Measurements from ENCODE around the gene PSMB4. TPM values are rescaled to one million over a fixed set of nuclear protein-coding genes. Genes with fewer than 3 reads are reported as not detected.

The PSMB4 gene
- total RNA-seq, 1 experiment from 2014 or later = 413 TPM

GRCh38 chr1:151369621-151370048 lies 29.7 kb upstream of the PSMB4 start:
- Histone ChIP-seq H2BK20ac (ENCODE audit: low read depth, low read length, poor library complexity, severe bottlenecking) (no peak overlapping the region), H2BK120ac (ENCODE audit: low read depth, low read length, poor library complexity, severe bottlenecking) (no peak overlapping the region), H4K20me1 (ENCODE audit: control insufficient read depth, insufficient read depth, insufficient read length) (no peaks in the 10 kb centered on the region), H3T11ph (ENCODE audit: low read length) (no peak overlapping the region), H3K23ac (ENCODE audit: insufficient read length, low read depth, low read length) (no peak overlapping the region), H3K79me1 (ENCODE audit: insufficient read depth, low read depth, low read length, poor library complexity, severe bottlenecking) (no peaks in the 10 kb centered on the region), H2AFZ (ENCODE audit: low read length) (no peak overlapping the region), H3K27me3 (ENCODE audit: insufficient read depth, low read length) (no peaks in the 10 kb centered on the region), H2BK5ac (ENCODE audit: insufficient read length, low read length) (no peak overlapping the region), H4K91ac (ENCODE audit: insufficient read length, low read depth, low read length) (no peak overlapping the region), H3K18ac (ENCODE audit: insufficient read length, low read depth, low read length) (no peak overlapping the region), H3K9me3 (ENCODE audit: control insufficient read depth, low read depth, low read length) (no peaks in the 10 kb centered on the region), H3K4me2 (ENCODE audit: insufficient read depth, insufficient read length, low read length) (no peak overlapping the region), H4K8ac (replicated peaks; ENCODE audit: insufficient read length, low read depth, low read length) (no peak overlapping the region), H2BK15ac (ENCODE audit: low read depth, low read length) (no peak overlapping the region), H3K14ac (ENCODE audit: insufficient read depth, low read length) (no peak overlapping the region), H3K4ac (ENCODE audit: low read depth, low read length) (no peak overlapping the region), H2BK12ac (ENCODE audit: insufficient read length, low read depth, low read length) (no peak overlapping the region), H3K56ac (ENCODE audit: insufficient read length, low read depth, low read length) (no peak overlapping the region), H3K23me2 (ENCODE audit: insufficient read length, low read depth, low read length, poor library complexity, severe bottlenecking) (no peaks in the 10 kb centered on the region), H3K4me1 (ENCODE audit: insufficient read depth, low read length) (no peaks in the 10 kb centered on the region), H3K9ac (ENCODE audit: extremely low read depth, insufficient read length, low read length) (no peak overlapping the region), H3K79me2 (ENCODE audit: insufficient read depth, low read length) (no peaks in the 10 kb centered on the region), H3K27ac (ENCODE audit: insufficient read length, low read depth, low read length) (no peak overlapping the region), H2AK5ac (ENCODE audit: insufficient read length, low read length) (no peak overlapping the region), H4K5ac (ENCODE audit: insufficient read length, low read depth, low read length) (no peak overlapping the region)
- H3K27me3 Mint-ChIP-seq (ENCODE audit: low read depth) = no peaks in the 10 kb centered on the region
- no peak for DNase-seq
- H3K4me3 Mint-ChIP-seq = no peak overlapping the region
- WGBS (ENCODE audit: extremely low coverage, insufficient read length, low lambda C conversion rate) = no CpG with 5 or more reads among the region's 15 CpGs
- no peaks in the 10 kb centered on the region; a peak in 1 of 5 replicates for H3K9me3 Mint-ChIP-seq
- H3K27ac Mint-ChIP-seq = no peak overlapping the region; a peak in 1 of 7 replicates
- peaks cover 15 to 34% of the 10 kb centered on the region in 2 experiments for H3K4me1 Mint-ChIP-seq
- 0 out of 3 replicates have a peak, but pooled peaks have one; percentile 22 for TF ChIP-seq CTCF (conservative IDR thresholded peaks at IDR 0.05)
- H3K36me3 Mint-ChIP-seq (ENCODE audit: insufficient read depth in 1 of 3, low read depth in 3 of 3) = peaks cover 0 to 15% (median 13%) of the 10 kb centered on the region in 3 experiments; a peak in 3 of 7 replicates
